GM06990 (cell line): Measurements from ENCODE around the gene SDK1.

ENCODE experiments used
- DNase-seq: peaks from one replicate; pipeline ENCODE4 v3.0.0-alpha.2; 2011; ENCODE audit not compliant: insufficient read length; ENCODE audit errors: extremely low read depth
- H3K27me3 ChIP-seq: replicated peaks from 2 replicates; pipeline ENCODE4 v1.6.0; 2011; ENCODE audit warnings: low read length; ENCODE audit not compliant: control insufficient read depth, insufficient read depth
- H3K36me3 ChIP-seq: 2 replicates; pipeline ENCODE4 v1.5.1; 2011; ENCODE audit warnings: low read length; ENCODE audit not compliant: control insufficient read depth, insufficient read depth
- H3K4me3 ChIP-seq: replicated peaks from 2 replicates; pipeline ENCODE4 v1.5.1; 2011; ENCODE audit warnings: low read depth, mild to moderate bottlenecking, control low read depth, low read length
- CTCF ChIP-seq: IDR thresholded peaks from 2 replicates; pipeline ENCODE4 v1.5.1; 2011; ENCODE audit warnings: low read length, control low read depth, mild to moderate bottlenecking, inconsistent platforms; ENCODE audit not compliant: insufficient read depth, poor library complexity, severe bottlenecking

Gene SDK1

GRCh38 chr7:4079956-4080355 is 778.9 kb downstream of the SDK1 start:
- DNase-seq, result no peak
- H3K36me3 ChIP-seq, result no peaks in the 10 kb centered on the region
- H3K4me3 ChIP-seq, result no peak overlapping the region
- TF ChIP-seq CTCF, result no peak
- H3K27me3 ChIP-seq, result no peaks in the 10 kb centered on the region

- TF ChIP-seq CTCF, result no peak
- no peak for DNase-seq
- Histone ChIP-seq H3K27me3 (no peaks in the 10 kb centered on the region), H3K36me3 (no peaks in the 10 kb centered on the region), H3K4me3 (no peak overlapping the region)
Observed at GRCh38 chr7:4080954-4081353, 779.9 kb downstream of the SDK1 start.

GRCh38 chr7:4083513-4083912 is 782.5 kb downstream of the SDK1 start:
- H3K27me3 ChIP-seq, result no peaks in the 10 kb centered on the region
- H3K36me3 ChIP-seq, result no peaks in the 10 kb centered on the region
- no peak for TF ChIP-seq CTCF
- no peak overlapping the region for H3K4me3 ChIP-seq
- no peak for DNase-seq

- no peak for TF ChIP-seq CTCF
- Histone ChIP-seq H3K27me3 (no peaks in the 10 kb centered on the region), H3K36me3 (no peaks in the 10 kb centered on the region), H3K4me3 (no peak overlapping the region)
- no peak for DNase-seq
Observed at GRCh38 chr7:4084271-4084670, 783.2 kb downstream of the SDK1 start.

GRCh38 chr7:4085937-4086691 is 785.1 kb downstream of the SDK1 start:
- no peaks in the 10 kb centered on the region for H3K27me3 ChIP-seq
- no peak for TF ChIP-seq CTCF
- DNase-seq, result no peak
- no peaks in the 10 kb centered on the region for H3K36me3 ChIP-seq
- H3K4me3 ChIP-seq, result no peak overlapping the region

- no peak for TF ChIP-seq CTCF
- no peak for DNase-seq
- Histone ChIP-seq H3K27me3 (no peaks in the 10 kb centered on the region), H3K36me3 (no peaks in the 10 kb centered on the region), H3K4me3 (no peak overlapping the region)
Observed at GRCh38 chr7:4086723-4087122, 785.7 kb downstream of the SDK1 start.
